ENCODE measurements around the gene S100A6.

DNA sequence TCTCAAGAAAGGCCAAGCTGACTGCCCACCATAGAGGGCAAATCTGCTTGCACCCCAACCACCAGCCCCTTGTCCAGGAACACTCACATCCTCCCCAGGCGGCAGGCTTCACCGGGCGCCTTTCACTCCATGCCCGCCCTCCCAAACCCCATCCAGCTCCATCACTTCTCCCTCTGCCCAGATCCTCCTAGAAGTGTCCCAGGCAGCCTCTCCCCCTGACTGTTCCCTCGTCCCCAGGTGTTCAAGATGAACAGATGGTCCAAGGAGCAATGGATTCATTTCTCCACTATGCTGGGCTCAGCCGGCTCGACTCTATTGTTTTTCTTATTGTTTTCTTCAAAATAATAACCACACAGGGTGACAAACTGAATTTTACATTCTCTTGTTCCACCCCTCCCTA lies 22.1 kb downstream of the S100A6 start:
- TF ChIP-seq CTCF (conservative IDR thresholded peaks at IDR 0.05) (no peak), ZFX (IDR thresholded peaks at IDR 0.05) (no peak)

All from C4-2B (cell line).